Skin epidermis (tissue), 12 donors: ENCODE data around the gene EPHA3.

ENCODE experiments used
- H3K27ac ChIP-seq, 21 experiments: fragments of 200-600 bp; sonication (generic) in 11 of 21; one replicate each; pipeline ENCODE4 v1.5.0; 2020; ENCODE audit warnings: mild to moderate bottlenecking in 3 of 21, inconsistent platforms in 2 of 21, moderate library complexity in 2 of 21
- H3K4me3 ChIP-seq, 7 experiments: fragments of 200-600 bp; sonication (generic) in 2 of 7; one replicate each; pipeline ENCODE4 v1.5.0; 2020; ENCODE audit warnings: inconsistent platforms in 2 of 7, mild to moderate bottlenecking in 2 of 7, moderate library complexity in 1 of 7

The EPHA3 gene

GRCh38 chr3:89217148-89217685, 109.8 kb downstream of the EPHA3 start:
- Histone ChIP-seq H3K4me3 (no peak overlapping the region), H3K27ac (no peak overlapping the region)

- Histone ChIP-seq H3K4me3 (no peak overlapping the region), H3K27ac (no peak overlapping the region)
These were observed 114.5 kb downstream of the EPHA3 start for GRCh38 chr3:89221924-89222323.

- Histone ChIP-seq H3K4me3 (no peak overlapping the region), H3K27ac (no peak overlapping the region)
These were observed 115.8 kb downstream of the EPHA3 start for GRCh38 chr3:89223188-89223587.

- Histone ChIP-seq H3K4me3 (no peak overlapping the region), H3K27ac (no peak overlapping the region)
These were observed 119.8 kb downstream of the EPHA3 start for GRCh38 chr3:89227218-89227617.

GRCh38 chr3:89227634-89228033, 120.2 kb downstream of the EPHA3 start:
- Histone ChIP-seq H3K27ac (no peak overlapping the region), H3K4me3 (no peak overlapping the region)

GRCh38 chr3:89232155-89232554, 124.7 kb downstream of the EPHA3 start:
- Histone ChIP-seq H3K27ac (no peak overlapping the region), H3K4me3 (no peak overlapping the region)

- H3K4me3 ChIP-seq, result no peak overlapping the region
- no peak overlapping the region for H3K27ac ChIP-seq
These were observed 127.2 kb downstream of the EPHA3 start for GRCh38 chr3:89234620-89235019.

- H3K27ac ChIP-seq, result no peak overlapping the region
- no peak overlapping the region for H3K4me3 ChIP-seq
These were observed 131.4 kb downstream of the EPHA3 start for GRCh38 chr3:89238846-89239245.

- Histone ChIP-seq H3K4me3 (no peak overlapping the region), H3K27ac (no peak overlapping the region)
These were observed 132.4 kb downstream of the EPHA3 start for GRCh38 chr3:89239774-89240173.

- no peak overlapping the region for H3K4me3 ChIP-seq
- H3K27ac ChIP-seq, result no peak overlapping the region
These were observed 138.2 kb downstream of the EPHA3 start for GRCh38 chr3:89245612-89246011.

GRCh38 chr3:89246326-89246725, 138.9 kb downstream of the EPHA3 start:
- Histone ChIP-seq H3K27ac (no peak overlapping the region), H3K4me3 (no peak overlapping the region)

GRCh38 chr3:89250742-89251141, 143.3 kb downstream of the EPHA3 start:
- no peak overlapping the region for H3K4me3 ChIP-seq
- no peak overlapping the region for H3K27ac ChIP-seq

- no peak overlapping the region for H3K27ac ChIP-seq
- H3K4me3 ChIP-seq, result no peak overlapping the region
These were observed 144.6 kb downstream of the EPHA3 start for GRCh38 chr3:89252016-89252415.

- no peak overlapping the region for H3K27ac ChIP-seq
- no peak overlapping the region for H3K4me3 ChIP-seq
These were observed 145.4 kb downstream of the EPHA3 start for GRCh38 chr3:89252860-89253259.

GRCh38 chr3:89256395-89256794, 149.0 kb downstream of the EPHA3 start:
- no peak overlapping the region for H3K4me3 ChIP-seq
- H3K27ac ChIP-seq, result no peak overlapping the region

GRCh38 chr3:89256882-89257281, 149.5 kb downstream of the EPHA3 start:
- H3K4me3 ChIP-seq, result no peak overlapping the region

GRCh38 chr3:89260721-89261120, 153.3 kb downstream of the EPHA3 start:
- Histone ChIP-seq H3K4me3 (no peak overlapping the region), H3K27ac (no peak overlapping the region)

More at GRCh38 chr3:89256882-89257281, 149.5 kb downstream of the EPHA3 start:
- H3K27ac ChIP-seq, result no peak overlapping the region

- Histone ChIP-seq H3K4me3 (no peak overlapping the region), H3K27ac (no peak overlapping the region)
These were observed 154.3 kb downstream of the EPHA3 start for GRCh38 chr3:89261673-89262072.

- Histone ChIP-seq H3K4me3 (no peak overlapping the region), H3K27ac (no peak overlapping the region)
These were observed 155.0 kb downstream of the EPHA3 start for GRCh38 chr3:89262309-89262929.

GRCh38 chr3:89264037-89264560, 156.7 kb downstream of the EPHA3 start:
- no peak overlapping the region for H3K27ac ChIP-seq
- no peak overlapping the region for H3K4me3 ChIP-seq

- Histone ChIP-seq H3K27ac (no peak overlapping the region), H3K4me3 (no peak overlapping the region)
These were observed 158.7 kb downstream of the EPHA3 start for GRCh38 chr3:89266074-89266473.

GRCh38 chr3:89268059-89268458, 160.6 kb downstream of the EPHA3 start:
- Histone ChIP-seq H3K4me3 (no peak overlapping the region), H3K27ac (no peak overlapping the region)
